GM21381 (cell line): ENCODE results near the gene WDR7.
A peak's percentile ranks its signal among the peaks of the same experiment; 100 is the strongest.

Source experiments
- ATAC-seq: cut with Tn5 transposase; IDR thresholded peaks from one replicate; pipeline ENCODE4 v1.9.1; 2021; ENCODE audit warnings: mild to moderate bottlenecking, moderate library complexity; ENCODE audit not compliant: unreplicated experiment

The WDR7 gene

DNA sequence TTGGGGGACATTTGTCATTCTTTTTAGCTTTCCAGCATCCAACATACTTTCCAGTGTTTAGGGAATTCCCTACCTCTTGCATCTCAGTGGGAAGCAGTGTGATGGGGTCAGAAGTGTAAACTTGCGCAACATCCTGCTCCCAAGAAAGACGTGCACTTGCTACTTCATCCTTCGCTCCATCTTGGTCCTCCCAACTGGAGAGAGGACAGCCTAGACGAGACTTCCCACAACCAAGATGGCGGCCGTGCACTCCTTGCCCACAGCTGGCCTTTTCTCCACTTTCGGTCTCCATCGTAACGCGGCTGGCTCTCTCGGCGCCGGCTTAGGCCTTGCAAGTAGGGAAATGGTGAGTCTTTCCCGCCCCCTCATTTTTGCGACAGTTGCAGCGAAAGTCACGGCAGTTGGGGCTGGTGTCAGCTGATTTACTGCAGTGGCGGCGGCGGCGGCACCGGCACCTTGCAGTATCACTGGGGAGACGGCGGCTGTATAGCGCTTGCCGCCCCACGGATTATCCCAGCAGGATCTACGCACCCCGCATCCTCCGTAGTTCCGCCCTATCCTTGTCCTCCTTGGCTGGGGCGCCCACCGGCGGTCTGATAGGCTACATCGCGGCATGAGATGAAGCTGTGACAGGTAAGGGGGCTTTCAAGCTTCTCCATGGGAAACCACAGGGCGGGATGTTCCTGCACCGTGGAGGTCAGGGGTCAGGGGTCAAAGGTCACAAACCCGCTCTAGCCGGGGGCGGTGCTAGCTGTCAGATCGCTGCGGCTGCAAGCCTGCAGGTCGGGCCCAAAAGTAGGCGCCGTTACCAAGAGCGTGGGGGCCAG lies at the start of gene WDR7:
TSS of gene WDR7 (plus strand) at position 416 of the 827 bp plus-strand sequence. CDS start 21,157 bp downstream, outside the sequence.
- peak; percentile 96 for ATAC-seq

DNA sequence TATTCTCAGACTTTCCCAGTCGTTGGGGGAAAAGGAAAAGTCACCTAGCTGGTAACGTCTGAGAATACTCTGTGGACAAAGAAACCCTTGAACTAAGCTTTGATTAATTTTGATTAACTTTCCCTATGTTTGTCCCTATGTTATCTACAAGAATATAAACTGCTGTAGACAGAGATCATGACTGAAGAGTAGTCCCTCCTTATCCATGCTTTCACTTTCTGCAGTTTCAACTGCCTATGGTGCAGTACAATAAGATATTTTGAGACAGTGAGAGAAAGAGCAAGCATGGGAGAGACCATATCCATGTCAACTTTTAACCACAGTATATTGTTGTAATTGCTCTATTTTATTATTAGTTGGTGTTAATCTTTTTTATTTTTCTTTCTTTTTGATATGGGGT lies 44.5 kb upstream of the WDR7 start:
- no peak for ATAC-seq

DNA sequence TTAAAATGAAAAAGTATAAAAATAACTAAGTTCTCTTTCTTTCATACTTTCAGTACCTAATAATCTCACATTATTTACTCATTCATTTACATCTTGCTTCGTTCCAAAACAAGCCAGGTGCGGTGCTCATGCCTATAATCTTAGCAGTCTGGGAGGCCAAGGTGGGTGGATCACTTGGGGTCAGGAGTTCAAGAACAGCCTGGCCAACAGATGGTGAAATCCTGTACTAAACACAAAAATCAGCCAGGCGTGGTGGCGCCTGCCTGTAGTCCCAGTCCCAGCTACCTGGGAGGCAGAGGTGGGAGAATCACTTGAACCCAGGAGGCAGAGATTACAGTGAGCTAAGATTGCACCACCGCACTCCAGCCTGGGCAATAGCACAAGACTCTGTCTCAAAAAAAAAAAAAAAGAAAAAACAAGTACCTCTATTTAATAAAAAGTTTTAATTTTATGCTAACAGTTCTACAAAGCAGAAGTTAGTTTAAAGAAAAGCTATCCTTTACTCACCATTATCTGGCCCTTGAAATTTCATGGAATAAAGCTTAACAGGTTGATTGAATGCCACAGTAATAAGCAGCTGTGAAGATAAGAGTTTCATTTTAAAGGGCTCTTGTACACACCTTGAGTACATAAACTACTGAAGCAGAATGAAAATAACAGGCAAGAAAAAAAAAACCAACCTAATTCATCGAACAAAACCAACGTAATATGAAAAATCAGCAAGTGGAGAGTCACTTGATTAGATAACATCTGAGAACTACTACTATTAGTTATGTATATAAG lies 35.2 kb upstream of the WDR7 start:
- no peak for ATAC-seq

DNA sequence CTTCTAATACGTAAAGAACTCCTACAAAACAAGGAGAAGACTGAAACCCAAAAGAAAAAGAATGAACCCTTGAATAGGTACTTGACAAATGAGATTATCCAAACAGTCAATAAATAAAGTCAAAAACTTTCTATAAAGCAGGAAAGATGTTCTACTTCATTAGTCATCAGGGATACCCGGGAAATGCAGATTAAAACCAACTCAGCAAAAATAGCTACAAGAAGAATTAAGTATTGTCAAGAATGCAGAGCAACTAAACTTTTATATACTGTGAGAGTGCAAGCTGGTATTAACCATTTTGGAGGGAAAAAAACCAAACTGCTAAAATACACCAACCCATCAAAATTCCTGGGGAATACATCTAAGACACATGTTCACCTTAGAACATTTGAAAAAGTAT lies 23.2 kb upstream of the WDR7 start:
- ATAC-seq: no peak

DNA sequence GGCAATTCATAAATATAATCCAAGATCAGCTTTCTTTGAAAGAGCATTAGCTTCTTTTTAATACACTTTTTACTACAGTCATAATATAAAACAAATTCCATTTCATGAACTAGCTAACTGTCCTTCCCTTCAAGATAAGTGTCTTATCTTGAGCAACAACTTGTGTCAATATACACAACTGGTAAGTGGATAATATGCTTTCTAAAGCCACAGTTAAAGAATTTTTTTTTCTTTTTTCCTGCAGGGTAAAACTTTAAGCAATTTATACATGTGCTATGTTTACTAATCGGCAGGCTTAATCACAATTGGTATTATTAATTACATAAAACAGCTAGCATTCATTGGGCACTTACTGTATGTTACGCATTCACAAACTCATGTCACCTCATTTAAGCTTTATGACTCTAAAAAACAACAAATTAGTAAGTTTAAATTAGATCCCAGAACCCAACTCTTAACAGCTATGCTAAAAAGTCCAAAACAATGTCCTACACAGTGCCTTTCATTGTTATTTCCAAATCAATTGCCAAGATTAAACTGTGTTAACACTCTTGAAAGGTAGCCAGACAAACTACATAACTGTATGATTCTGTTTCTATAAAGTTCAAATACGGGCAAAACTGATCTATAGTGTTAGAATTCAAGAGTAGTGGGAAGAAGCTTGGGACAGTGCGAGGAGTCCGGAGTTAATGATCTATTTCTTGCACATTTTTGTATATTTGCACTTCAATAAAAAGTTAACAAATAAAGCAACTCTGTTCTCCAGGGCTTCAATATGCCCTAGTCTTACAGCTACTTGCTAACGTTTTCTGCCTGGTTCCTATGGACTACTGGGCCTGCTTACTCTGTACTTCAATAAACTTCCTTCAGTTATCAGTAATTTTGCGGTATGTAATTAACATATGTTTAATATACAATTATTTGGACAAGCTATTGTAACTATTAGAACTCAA lies 18.8 kb upstream of the WDR7 start:
- ATAC-seq: no peak

DNA sequence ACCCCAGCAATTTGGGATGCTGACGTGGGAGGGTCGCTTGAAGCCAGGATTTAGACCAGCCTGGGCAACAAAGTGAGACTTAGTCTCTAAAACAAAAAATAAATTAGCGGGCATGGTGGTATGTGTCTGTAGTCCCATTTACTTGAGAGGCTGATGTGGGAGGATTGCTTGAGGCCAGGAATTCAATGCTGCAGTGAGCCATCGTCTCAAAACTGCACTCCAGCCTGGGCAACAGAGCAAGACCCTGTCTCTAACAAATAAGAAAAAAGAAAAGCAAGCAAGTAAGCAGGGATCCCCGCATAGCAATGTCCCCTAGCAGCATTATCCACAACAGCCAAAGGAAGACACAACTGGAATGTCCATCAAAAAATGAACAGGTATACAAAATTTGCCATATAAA lies 16.2 kb upstream of the WDR7 start:
- ATAC-seq: no peak

DNA sequence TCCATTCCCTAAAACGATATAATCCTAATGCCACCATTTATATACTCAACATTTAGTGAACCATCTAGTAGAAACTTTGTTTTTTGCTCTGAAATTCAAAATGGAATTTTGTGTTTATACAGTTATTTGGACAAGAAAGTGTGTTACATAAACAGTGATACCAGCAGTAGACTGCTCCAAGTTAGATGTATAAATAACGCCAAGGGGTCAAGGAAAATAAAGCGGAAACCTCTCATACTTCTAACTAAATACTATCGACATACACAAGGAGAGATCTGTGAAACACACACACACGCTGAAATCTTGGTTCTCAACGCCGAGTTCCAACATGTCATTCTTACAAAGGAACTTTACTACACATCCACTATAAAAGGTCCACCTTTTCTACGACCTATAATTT lies 14.0 kb upstream of the WDR7 start:
- no peak for ATAC-seq

DNA sequence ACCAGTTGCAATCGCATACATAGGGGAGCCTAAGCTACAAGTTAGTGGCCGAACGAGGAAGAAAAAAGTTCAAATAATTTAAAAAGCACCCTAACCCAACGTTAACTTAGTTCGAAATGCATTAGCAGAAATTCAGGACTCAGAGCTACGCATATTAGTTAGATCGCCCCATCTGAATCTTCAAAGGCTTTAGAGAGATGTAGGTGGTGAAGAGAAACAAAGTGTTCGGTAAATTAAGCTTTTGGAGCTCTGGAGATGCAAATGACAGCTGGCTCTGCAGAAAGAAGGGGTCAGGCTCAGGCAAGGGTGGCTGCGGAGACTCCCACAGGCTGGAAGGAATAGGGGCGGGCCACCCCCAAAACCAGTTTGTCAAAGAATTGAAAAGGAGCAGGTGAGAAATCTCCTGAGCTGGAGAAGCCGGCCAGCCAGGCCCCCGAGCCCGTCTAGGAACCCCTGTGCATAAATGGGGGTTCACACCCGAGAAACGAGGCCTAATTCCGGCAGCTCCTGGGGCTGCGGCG lies 13.4 kb upstream of the WDR7 start:
- peak; percentile 2 for ATAC-seq

DNA sequence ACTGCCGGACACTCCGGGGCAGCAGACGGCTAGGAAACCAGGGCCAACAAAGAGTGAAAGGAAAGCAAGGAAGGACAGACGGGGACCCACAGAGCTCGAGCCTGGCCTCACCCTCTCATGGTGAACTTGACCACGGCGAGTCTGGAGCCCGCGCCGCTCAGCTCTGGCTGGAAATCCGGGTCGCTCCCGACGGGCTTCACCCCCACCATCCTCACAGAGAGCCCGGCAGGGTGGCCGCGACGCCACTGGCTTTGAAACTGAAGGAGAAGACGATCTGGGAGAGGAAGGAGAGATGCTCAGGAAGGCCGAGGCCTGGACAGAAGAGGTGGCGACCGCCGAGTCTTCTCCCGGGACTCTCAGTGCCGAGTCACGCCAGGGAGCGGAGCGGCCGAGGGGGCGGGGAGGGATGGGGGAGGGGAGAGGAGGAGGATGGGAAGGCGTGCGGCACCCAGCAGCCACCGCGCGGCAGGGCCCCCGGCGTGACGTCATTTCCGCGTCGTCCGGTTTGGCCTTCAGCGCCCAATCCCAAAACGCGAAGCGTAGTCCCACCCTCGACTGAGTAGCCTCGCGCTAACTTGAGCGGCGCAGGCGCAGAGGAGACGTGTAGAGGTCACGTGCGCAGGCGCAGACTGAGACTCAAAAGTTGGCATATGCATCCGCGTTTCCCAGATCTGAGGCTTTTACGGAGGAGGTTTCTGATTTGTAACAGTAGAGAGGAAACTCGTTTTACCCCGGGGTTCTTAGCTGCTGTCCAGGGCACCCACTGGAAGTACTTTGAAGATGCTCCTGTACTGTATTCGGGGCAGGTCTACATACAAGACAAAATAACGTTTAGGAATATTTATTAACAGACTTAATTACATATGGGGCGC lies 12.7 kb upstream of the WDR7 start, which contains the start of gene TXNL1:
TSS of gene TXNL1 (minus strand) at position 361 of the 872 bp plus-strand sequence. CDS start at position 209, 152 bp downstream.
- peak; percentile 96 for ATAC-seq

DNA sequence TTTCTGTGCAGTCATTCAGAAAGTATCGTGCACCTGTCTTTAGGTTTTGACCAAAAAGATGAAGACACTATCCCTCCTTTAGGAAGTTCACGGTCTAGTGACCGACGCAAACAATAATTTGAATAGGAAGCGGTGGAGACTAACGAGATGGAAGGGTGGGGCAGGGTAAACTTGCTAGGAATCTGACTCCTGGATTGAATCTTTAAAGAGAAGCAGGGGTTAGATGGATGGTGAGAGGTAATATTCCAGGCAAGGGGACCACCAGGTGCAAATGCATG lies 12.1 kb upstream of the WDR7 start:
- peak; percentile 4 for ATAC-seq

DNA sequence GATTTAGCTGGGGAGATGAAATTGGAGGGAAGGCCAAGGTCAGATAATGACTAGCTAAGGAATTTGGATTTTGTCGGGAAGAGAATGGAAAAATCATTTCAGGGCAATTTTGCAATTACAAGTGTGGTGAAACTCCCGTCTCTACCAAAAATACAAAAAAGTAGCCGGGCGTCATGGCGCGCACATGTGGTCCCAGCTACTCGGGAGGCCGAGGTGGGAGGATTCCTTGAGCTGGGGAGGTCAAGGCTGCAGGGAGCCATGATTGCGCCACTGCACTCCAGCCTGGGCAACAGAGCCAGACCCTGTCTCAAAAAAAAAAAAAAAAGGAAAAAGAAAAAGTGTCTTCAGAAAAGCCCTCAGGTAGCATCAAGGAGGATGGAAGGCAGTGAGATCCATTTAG lies 11.6 kb upstream of the WDR7 start:
- no peak for ATAC-seq

DNA sequence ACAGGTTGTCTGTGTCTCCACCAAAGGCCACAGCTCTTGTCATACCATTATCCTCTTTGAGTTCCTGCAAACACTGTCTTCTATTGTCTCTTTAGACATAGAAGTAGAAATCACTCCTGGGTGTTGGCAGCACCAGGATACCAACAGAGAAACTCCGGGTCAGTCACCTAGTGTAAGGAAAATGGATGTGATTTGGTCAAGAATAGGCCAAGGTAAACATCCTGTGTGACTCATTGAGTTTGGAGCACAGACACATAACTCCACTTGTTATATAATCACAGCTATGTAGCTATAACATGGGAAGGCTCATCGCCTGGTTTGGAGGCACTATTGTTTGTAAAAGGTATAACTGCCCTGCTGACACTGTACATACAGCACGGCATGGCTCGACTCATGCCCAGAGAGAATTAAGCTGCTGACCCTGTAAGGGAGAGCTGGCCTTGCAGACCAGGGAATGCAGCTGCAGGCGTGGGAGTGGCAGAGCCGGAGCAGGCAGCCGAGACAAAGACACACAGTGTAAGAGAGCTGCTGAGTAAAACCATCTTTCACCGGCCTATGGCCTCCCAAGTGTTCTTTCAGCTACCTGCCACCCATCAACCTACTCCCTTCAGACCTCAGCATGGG lies 9.3 kb upstream of the WDR7 start:
- no peak for ATAC-seq

DNA sequence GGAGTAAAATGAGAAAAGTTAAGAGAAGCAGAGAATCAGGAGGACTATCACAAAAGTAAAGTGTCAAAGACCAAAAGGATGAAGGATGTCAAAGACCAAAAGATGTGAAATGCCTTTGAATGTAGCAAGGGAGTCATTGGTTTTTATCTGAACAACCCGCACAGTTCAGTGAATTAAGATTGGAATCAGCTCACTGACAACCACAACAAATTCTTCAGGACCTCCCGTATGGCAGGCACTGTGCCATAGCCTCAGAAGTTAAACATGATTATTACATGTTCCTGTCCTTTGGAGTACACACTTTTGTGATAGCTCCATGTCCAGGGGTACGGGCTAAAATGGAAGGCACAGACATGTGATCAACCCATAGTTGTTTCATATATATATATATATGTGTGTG lies 7.8 kb upstream of the WDR7 start:
- ATAC-seq: no peak

DNA sequence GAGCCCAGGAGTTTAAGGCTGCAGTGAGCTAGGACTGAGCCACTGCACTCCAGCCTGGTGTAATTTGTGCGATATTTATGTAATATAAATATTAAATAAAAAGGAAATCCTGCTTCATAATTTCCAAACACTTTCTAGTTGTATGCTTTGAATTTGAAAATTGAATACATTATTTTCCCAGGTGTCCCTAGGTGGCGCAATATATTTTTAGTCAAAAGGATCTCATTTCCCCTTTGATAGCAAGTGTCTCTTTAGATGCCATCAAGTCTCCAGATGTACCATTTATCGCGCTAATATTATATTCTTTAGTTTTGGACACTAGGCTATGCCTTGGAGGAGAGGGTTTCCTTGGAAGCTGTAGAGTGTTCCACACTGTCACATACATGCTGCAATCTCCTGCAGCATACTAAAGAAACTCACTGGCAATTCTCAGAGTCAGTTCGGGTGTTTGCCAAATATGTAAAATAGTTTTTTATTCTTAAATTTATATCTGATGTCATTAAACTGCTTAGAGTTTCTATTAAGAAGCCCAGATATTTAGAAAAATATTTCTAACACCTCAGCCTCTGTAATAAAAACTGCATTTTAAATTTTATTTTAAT lies 5.6 kb upstream of the WDR7 start:
- no peak for ATAC-seq

DNA sequence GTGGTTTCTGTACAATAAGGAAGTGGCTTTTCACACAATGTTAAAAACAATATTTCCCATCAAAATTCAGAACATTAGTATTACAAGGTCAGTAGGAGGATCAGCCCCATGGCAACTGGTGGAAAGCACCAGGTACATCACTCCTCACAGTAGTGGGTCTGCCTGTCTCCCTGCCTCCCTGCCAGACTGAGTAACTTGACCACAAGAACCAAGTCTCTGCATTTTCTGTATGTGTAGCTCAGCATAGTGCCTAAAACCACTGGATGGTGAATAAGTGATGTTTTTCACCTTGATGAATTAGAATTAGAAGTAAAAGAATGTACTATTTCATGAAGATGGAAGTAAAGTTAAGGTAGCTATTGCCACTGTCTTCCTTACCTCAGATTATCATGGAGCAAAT lies 4.1 kb upstream of the WDR7 start:
- no peak for ATAC-seq

DNA sequence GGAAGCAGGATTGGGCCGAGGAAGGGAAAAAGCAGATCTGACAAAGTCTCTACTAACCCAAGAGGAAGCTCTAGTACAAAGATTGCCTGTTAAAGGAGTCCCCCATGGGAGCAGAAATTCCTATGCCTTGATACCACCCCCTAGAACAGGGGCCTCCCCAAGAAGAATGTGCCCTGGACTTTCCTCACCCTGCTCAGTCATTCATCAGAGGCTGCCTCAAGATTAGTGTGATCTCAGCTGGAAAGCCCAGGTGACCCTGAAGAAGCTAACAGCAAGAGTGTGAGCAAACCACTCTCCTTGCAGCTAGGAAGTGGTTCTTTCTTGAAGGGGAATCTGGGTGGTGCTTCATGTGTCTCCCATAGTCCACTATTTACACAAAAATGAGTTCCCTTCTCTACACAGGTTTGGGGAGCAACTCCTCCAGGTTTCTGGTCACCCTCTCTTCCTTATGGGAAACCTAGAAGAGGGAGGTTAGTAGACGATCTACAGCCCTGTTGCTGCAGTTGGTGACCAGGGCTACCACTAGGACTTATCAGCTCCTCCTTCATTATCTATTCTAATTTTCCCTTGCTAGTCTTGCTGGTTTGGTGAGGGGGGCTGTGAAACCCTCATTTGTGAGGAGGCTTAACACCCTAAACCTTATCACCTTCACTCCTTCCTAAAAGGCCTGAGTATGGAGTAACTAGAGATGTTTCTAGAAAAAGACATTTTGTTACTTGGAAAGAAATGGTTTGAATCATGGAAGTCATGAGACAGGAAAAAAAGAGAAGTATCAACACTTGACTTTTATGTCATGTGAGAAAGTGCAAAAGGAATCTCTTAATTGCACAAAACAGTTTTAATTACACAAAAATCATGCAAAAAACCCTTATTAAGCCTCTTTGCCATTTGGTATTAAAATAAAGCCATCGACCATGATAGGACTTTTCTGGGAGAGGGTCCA lies 2.9 kb upstream of the WDR7 start:
- no peak for ATAC-seq

DNA sequence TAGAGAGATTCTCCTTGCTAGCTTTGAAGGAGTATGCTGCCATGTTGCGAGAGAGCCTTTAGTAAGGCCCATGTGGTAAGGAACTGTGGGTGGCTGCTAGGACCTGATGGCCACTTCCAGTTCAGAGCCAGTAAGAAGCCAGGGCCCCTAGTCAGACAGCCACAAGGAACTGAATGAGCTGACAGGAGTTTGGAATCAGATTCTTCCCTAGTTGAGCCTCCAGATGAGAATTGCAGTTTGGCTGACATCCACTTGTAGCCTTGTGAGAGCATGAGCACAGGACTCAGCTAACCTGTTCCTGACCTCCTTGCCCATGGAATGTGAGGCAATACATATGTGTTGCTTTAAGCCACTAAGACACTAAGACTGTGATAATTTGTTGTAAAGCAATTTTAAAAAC lies 1.2 kb upstream of the WDR7 start:
- no peak for ATAC-seq

DNA sequence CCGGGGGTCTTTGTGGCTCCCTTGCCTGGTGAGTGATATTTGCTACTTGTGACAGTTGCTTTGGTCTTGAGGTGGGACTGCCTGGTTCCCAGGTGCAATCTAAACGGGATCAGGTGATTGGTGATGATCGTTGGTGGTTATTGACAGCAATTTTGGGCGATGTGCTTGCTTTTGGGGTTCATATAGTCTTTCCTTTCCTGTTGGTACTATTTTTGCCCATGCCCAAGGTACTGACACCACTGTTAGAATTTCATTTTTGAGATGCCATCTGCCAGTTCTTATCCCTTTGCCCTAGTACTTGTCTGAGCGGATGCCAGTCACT lies 573 bp downstream of the WDR7 start:
- ATAC-seq: no peak
